KOPT-K1 (cell line): ENCODE results near the gene PARD3B.

Source experiments
- H3K27ac ChIP-seq: fragments of 200-600 bp; sonication (generic); 2 replicates; pipeline ENCODE4 v1.5.1; 2016; ENCODE audit warnings: antibody characterized with exemption, mild to moderate bottlenecking, low read depth, low read length; ENCODE audit not compliant: poor library complexity, severe bottlenecking
- H3K36me3 ChIP-seq: fragments of 200-600 bp; sonication (generic); 2 replicates; pipeline ENCODE4 v1.5.1; 2017; ENCODE audit warnings: antibody characterized with exemption, mild to moderate bottlenecking, low read length, moderate library complexity; ENCODE audit not compliant: insufficient read depth
- H3K9me3 ChIP-seq: fragments of 200-600 bp; sonication (generic); 2 replicates; pipeline ENCODE4 v1.5.1; 2017; ENCODE audit warnings: antibody characterized with exemption, low read length, mild to moderate bottlenecking; ENCODE audit not compliant: insufficient read depth, poor library complexity, severe bottlenecking

Gene PARD3B

DNA sequence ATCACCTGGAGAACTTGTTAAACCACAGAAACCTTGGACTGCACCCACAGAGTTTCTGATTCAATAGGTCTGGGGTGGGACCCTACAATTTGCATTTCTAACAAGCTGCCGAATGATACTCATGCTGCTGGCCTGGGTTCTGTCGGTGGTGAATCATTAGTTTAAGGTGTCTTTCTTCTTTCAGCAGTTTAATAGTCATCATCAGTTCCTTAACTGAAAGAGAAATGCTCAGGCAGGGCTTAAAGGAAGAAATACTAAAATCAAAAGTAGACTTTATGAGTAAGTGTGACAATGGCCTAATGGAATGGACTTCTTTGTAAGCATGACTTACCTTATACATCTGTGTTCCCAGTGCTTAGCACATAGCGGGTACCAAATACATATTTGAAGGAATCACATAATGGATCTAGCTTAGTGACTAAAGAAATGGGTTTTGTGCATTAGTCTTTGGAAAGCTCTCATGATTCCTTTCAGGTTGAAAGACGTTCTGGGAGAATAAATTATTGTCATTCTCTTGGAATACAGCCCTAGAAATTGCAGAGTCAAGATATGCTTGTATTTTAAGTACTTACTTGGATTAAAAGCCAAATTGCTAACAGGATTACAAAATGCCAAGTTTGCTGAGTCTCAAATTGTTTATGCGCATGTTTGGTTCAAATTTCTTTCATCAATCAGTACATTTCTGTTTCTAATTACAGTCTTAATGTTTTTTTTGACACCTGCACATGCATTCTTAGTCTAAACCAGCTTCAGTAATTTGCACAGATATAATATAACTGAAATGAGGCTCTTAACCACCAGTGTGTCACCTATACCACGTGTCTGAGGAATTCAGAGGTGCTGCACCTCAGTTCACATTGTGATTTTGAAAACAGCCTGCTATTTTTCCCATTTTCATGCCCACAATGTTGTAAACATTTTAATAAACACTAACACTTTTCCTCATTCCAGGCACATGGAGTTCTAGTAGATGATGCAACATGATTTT is 916.7 kb downstream of the PARD3B start:
- H3K27ac ChIP-seq, result no peak overlapping the region
- H3K36me3 ChIP-seq, result no peaks in the 10 kb centered on the region
- no peaks in the 10 kb centered on the region for H3K9me3 ChIP-seq

DNA sequence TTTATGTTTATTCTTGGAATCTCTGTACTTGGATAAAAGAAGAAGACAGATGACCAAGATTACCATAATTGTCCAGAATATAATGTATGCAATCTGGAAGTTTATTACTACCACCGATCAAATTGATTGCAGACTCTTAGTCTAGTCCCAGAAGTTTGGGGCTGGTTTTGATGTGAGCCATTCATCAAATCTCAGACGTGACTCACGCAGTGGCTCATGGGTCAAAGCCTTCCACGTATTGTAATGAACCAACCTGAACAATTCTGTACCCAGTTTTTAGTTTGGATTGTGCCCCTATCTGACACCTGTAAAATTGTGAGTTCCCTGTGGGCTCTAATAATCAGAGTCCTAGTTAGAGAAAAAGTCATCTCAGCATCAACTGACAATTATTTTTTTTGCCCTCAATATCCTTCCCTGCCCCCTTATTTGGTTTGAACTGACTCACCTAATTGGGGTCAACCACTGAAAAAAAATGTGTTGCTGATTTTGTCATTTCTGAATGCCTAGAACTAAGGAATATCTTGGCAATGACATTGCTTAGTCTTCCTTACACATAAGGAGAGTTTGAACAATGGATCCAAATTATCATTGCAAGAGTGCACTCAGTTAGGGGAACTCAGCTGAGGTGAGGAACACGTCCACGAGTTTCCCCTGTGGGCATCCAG is 917.5 kb downstream of the PARD3B start:
- H3K9me3 ChIP-seq, result no peaks in the 10 kb centered on the region
- H3K27ac ChIP-seq, result no peak overlapping the region
- H3K36me3 ChIP-seq, result no peaks in the 10 kb centered on the region

DNA sequence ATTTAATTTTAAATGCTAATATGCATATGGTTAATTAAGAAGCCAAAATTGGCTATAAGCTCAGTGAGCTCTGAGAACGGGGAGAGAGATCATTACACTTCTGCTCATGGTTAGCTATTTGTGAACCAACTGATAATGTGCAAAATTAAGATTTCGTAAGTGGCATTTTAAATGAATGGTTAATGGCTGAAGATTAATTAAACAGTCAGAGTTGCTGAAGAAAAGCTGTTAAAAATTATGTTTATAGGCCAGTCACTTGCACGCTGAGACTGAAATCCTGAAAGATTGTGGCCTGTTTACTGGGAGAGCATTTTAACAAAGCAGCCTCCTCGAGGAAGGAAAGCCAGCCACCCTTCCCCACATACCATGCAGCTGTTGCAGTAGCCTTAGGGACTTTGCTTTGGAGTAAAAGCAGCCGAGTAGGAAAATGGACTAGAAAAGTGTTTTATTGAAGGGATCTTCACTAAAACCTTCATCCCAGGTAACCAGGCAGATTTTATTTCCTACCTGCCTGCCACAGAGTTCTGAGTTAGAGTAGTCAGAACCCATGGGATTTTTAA is 918.3 kb downstream of the PARD3B start:
- no peaks in the 10 kb centered on the region for H3K9me3 ChIP-seq
- H3K36me3 ChIP-seq, result no peaks in the 10 kb centered on the region
- no peak overlapping the region for H3K27ac ChIP-seq

DNA sequence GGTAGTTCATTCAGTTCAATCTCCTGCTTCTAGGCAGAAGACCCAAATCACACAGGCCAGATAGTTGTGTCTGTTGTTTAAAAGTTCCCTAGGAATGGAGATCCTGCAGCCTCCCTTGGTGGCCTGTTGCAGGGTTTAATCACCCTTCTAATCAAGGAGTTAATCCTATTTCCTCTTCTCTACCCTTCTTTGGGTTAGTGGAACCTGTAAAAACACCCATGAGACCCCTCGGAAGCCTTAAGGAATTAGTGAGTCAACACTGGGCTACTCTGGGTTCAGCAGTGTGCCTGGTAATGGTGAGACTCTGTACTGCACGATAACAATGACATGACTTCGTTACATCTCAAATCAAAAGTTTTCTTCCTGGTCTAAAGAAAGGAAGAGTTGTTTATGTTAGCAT is 919.4 kb downstream of the PARD3B start:
- H3K27ac ChIP-seq, result no peak overlapping the region
- H3K36me3 ChIP-seq, result no peaks in the 10 kb centered on the region
- no peaks in the 10 kb centered on the region for H3K9me3 ChIP-seq

DNA sequence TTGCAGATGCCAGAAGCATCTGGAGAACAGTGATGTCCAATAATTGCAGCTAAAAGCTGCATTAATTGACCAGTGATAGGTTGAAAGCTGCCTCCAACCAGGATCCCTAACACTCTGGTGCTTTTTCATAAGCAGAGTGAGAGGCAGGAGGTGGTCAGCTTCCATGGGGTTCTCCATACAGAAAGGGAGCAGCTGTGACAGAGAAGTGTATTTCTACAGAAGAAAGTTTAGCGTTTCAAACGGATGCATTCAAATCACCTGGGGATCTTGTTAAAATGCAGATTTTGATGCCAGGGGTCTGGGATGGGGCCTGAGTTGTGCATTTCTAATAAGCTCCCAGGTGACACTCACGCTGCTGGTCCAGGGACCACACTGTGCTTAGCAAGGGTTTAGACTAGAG is 920.5 kb downstream of the PARD3B start:
- H3K36me3 ChIP-seq, result no peaks in the 10 kb centered on the region
- H3K9me3 ChIP-seq, result no peaks in the 10 kb centered on the region
- H3K27ac ChIP-seq, result no peak overlapping the region

DNA sequence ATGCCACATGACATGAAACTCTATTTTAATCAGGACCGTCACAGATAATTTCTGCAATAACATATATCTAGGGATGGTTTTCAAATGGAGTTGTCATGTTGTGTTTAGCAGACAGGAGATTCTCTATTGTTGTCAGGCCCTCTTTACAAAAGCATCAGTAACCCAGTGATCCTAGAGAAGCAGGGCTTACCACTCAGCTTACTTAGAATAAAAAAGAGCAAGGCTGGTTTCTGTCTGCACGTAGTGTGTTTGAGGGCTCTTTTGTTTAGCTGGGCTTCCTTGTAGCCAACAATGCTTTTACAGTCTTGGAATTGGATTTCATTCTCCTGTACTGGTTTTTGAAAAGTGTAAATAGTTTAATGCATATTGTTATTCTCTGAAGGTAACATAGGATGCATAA is 926.5 kb downstream of the PARD3B start:
- H3K27ac ChIP-seq, result no peak overlapping the region
- H3K9me3 ChIP-seq, result no peaks in the 10 kb centered on the region
- no peaks in the 10 kb centered on the region for H3K36me3 ChIP-seq

DNA sequence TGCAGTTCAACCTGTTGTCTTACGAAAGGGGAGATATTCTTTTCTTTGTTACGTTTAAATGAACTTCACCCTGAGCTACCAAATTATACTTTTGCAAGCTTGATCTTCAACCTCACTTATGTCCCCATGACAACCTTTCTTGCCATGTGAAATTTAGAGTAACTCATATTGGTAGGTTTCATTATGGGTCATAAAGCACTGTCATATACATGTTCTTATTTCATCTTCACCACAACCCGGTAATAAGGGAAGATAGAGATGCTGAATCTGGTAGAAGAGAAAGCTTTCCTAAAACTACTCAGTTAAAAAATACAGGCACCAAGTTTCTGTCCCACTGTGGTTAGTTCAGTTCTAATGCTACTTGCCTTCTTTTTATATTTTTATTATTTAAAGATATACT is 928.5 kb downstream of the PARD3B start:
- Histone ChIP-seq H3K27ac (no peak overlapping the region), H3K9me3 (no peaks in the 10 kb centered on the region), H3K36me3 (no peaks in the 10 kb centered on the region)

DNA sequence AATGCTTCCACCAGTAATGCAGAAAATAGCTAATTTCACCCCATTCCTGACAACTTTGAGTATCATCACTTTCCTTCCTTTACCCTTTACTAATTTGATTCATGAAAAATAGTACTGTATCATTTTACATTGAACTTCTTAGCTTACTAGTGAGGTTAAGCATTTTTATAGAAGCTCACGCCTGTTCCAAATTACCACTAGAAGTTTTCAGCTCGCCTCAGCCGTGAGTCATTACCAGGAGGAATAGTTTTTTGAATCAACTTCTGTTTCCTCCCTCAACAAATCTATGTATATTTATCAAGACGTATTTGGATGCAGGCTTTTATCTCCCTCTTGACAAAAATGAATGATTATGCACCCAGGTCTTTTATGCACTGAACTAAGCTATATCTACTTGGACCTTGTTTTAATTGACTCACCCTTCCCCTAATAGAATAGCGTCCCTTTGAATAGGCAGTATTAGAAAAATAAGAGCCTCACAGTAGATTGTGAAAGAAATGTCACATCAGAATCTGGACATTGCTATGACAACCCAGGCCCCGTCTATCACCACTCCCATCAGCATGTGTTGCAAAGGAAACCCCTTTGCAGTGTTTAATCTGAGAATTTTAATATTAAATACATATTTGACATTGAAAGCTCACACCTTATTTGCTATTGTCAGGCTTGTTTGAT is 929.6 kb downstream of the PARD3B start:
- no peaks in the 10 kb centered on the region for H3K9me3 ChIP-seq
- no peaks in the 10 kb centered on the region for H3K36me3 ChIP-seq
- H3K27ac ChIP-seq, result no peak overlapping the region

DNA sequence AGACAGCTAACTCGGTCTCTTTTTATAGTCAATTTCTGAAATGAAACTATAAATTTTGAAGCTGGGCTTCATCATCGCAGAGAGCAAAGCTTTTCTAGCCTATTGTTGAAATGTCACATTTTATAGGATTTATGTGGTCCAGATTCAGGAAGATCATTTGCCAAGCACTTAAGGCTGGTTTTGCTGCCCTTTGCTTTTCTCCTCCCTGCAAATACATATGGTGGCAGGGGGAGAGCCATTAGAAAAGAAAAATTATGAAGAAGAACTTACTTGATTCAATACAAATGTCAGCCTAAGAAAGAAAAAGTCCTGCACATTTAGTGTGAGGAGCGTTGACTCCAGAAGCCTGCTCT is 930.1 kb downstream of the PARD3B start:
- Histone ChIP-seq H3K9me3 (no peaks in the 10 kb centered on the region), H3K27ac (no peak overlapping the region), H3K36me3 (no peaks in the 10 kb centered on the region)

DNA sequence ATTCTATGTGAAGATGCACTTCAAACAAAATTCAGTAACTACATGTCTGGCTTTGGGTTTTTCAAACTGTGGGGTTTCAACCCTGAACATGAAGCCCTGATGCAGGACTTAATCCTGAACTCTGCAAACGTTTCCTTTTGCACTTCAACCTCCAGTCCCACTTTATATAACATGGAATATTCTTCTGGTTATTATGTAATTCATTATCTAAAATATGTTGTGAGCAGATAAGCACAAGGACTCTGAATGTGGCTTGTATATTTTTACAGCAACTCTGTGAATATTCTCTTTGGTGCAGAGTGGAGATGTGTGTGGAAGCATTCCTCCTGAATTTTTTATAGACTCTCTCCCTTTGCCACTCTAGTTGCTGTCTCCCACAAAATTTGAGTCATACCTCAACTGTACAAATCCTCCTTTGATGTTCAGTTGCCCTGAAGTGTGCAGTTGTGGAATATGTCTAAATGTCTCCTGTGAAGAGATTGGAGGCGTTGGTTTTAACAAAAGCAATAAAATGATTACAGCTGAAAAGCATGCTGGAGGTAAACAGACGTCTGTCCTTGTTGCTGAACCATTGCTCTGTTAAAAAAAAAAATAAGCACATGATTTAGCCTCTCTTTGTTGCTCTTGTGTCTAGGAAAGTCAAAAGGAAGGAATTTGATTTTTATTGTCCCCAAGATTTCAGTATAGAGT is 931.9 kb downstream of the PARD3B start:
- Histone ChIP-seq H3K9me3 (no peaks in the 10 kb centered on the region), H3K36me3 (no peaks in the 10 kb centered on the region), H3K27ac (no peak overlapping the region)

DNA sequence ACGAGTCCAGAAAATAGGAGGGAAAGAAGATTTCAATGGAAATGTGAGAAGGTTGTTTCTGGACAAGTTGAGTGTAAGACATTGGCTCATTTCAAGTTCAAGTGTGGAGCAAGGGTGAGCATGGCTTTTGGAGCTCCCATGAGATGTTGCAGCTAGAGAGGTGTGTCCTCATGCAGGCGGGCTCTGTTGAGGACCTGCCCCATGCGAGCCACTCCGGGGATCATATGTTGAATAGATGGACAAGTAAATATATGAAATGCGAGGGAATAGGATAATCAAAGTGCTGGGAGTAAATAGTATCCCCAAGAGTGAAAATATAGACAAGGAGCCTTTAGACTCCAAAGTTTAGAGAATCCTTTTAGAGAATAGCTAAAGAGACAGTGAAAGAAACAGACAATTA is 936.6 kb downstream of the PARD3B start:
- H3K27ac ChIP-seq, result no peak overlapping the region
- H3K9me3 ChIP-seq, result no peaks in the 10 kb centered on the region
- H3K36me3 ChIP-seq, result no peaks in the 10 kb centered on the region

DNA sequence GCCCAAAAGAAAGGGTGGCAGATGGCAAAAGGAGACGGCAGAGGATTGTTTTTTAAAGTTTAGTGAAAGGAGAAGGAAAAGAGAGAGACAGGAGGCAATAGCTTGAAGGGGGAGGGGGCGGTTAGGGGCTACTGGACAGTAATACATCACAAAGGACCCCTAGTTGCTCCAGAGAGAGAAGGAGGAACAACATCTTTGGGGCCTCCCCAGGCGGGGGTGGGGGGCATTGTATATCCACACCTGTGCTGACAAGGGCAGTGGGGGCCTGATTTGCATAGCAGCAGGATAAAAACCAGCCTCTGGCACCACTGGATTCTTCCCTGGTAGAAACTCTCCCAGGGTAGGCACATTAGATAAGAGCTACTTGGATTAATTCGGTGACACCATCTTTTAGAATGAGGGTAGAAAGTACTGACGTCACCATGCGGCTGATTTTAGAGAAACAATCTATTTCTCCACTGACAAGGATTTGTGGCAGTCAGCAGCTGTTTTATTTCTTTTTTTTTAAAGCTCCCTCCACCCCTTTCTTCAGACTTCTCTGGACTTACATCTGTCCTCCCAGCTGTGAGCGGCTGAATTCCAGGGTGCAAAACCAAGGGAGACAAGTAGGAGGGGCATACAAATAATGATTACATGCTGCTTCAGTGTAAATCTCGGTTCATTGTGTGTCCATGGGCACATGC is 937.3 kb downstream of the PARD3B start:
- no peak overlapping the region for H3K27ac ChIP-seq
- no peaks in the 10 kb centered on the region for H3K9me3 ChIP-seq
- H3K36me3 ChIP-seq, result no peaks in the 10 kb centered on the region

DNA sequence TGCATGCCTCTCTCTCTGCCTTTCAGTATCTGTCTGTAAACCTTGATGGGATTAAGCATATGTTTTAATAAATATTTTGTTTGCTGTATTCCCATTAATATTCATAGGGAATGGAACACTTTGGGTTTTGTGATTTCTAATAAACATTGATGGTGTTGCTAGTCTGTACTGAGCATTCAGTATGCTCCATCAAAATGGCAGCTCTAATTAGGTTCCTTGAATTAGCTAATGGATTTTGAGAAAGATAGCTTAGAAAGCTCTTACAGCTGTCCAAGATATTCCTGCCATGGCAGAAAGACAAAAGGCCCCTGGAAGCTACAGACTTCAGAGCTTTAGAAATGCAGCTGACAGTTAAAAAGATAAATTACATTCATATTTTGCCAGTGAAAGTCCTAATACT is 937.8 kb downstream of the PARD3B start:
- Histone ChIP-seq H3K27ac (no peak overlapping the region), H3K9me3 (no peaks in the 10 kb centered on the region), H3K36me3 (no peaks in the 10 kb centered on the region)

DNA sequence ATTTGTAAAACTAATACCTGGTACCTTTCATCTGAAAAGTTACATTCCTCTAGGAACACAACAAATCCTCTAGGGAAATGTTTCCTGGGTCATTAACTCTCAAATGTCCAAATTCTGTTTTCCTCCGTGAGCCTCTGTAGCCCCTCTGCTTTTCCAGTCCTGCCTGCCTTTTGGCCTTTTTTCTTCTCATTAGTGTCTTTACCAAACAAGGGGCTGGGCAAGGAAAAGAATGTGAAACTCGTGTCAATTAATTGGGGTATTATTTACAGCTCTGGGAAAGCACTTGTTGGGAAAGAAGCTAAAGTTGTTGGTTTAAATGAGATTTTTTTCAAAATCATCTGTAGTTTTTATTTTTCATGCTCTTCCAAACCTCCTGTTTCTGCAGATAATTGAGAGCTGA is 938.9 kb downstream of the PARD3B start:
- no peaks in the 10 kb centered on the region for H3K36me3 ChIP-seq
- H3K9me3 ChIP-seq, result no peaks in the 10 kb centered on the region
- H3K27ac ChIP-seq, result no peak overlapping the region
